Measurements from ENCODE around the gene VPS51.

VPS51 gene

GRCh38 chr11:65067446-65067845, 28.6 kb upstream of the VPS51 start:
- TF ChIP-seq MAX (IDR thresholded peaks at IDR 0.05; ENCODE audit: low read depth, low read length): no peak
- DNase-seq (ENCODE audit: low read depth): no peak
- H3K4me3 ChIP-seq (ENCODE audit: low read depth, low read length): no peak overlapping the region

GRCh38 chr11:65069217-65069616, 26.8 kb upstream of the VPS51 start:
- TF ChIP-seq CTCF (IDR thresholded peaks at IDR 0.05; ENCODE audit: low read depth, low read length) (no peak), POLR2A (IDR thresholded peaks at IDR 0.05; ENCODE audit: extremely low read depth, insufficient read length) (no peak), MYC (IDR thresholded peaks at IDR 0.05; ENCODE audit: low read depth, low read length) (no peak), MAX (IDR thresholded peaks at IDR 0.05; ENCODE audit: low read depth, low read length) (no peak)
- DNase-seq (ENCODE audit: low read depth): peak; percentile 89
- no peak overlapping the region for H3K4me3 ChIP-seq (ENCODE audit: low read depth, low read length)

- no peak for DNase-seq (ENCODE audit: low read depth)
- H3K4me3 ChIP-seq (ENCODE audit: low read depth, low read length): no peak overlapping the region
- no peak for TF ChIP-seq CTCF (IDR thresholded peaks at IDR 0.05; ENCODE audit: low read depth, low read length)
- no peak for TF ChIP-seq MYC (IDR thresholded peaks at IDR 0.05; ENCODE audit: low read depth, low read length)
These were observed 23.9 kb upstream of the VPS51 start for GRCh38 chr11:65071907-65072630.

- DNase-seq (ENCODE audit: low read depth): no peak
- H3K4me3 ChIP-seq (ENCODE audit: low read depth, low read length): no peak overlapping the region
- TF ChIP-seq POLR2A (IDR thresholded peaks at IDR 0.05; ENCODE audit: extremely low read depth, insufficient read length): no peak
- TF ChIP-seq MAX (IDR thresholded peaks at IDR 0.05; ENCODE audit: low read depth, low read length): no peak
These were observed 23.4 kb upstream of the VPS51 start for GRCh38 chr11:65072631-65072966.

GRCh38 chr11:65077451-65077850, 18.6 kb upstream of the VPS51 start:
- DNase-seq (ENCODE audit: low read depth): peak; percentile 51
- H3K4me3 ChIP-seq (ENCODE audit: low read depth, low read length): no peak overlapping the region
- TF ChIP-seq MYC (IDR thresholded peaks at IDR 0.05; ENCODE audit: low read depth, low read length) (no peak), POLR2A (IDR thresholded peaks at IDR 0.05; ENCODE audit: extremely low read depth, insufficient read length) (no peak), CTCF (IDR thresholded peaks at IDR 0.05; ENCODE audit: low read depth, low read length) (no peak), MAX (IDR thresholded peaks at IDR 0.05; ENCODE audit: low read depth, low read length) (no peak)

- TF ChIP-seq POLR2A (IDR thresholded peaks at IDR 0.05; ENCODE audit: extremely low read depth, insufficient read length): no peak
- peak; percentile 72 for TF ChIP-seq MAX (IDR thresholded peaks at IDR 0.05; ENCODE audit: low read depth, low read length)
- TF ChIP-seq CTCF (IDR thresholded peaks at IDR 0.05; ENCODE audit: low read depth, low read length): peak; percentile 69
- TF ChIP-seq MYC (IDR thresholded peaks at IDR 0.05; ENCODE audit: low read depth, low read length): peak; percentile 78
- peak overlapping the region; percentile 10 for H3K4me3 ChIP-seq (ENCODE audit: low read depth, low read length)
- DNase-seq (ENCODE audit: low read depth): peak; percentile 74
These were observed 17.9 kb upstream of the VPS51 start for GRCh38 chr11:65078151-65078550.

GRCh38 chr11:65078786-65079342, 17.1 kb upstream of the VPS51 start:
- DNase-seq (ENCODE audit: low read depth): no peak
- peak overlapping the region; percentile 10 for H3K4me3 ChIP-seq (ENCODE audit: low read depth, low read length)
- TF ChIP-seq POLR2A (IDR thresholded peaks at IDR 0.05; ENCODE audit: extremely low read depth, insufficient read length) (no peak), MYC (IDR thresholded peaks at IDR 0.05; ENCODE audit: low read depth, low read length) (no peak), CTCF (IDR thresholded peaks at IDR 0.05; ENCODE audit: low read depth, low read length) (no peak), MAX (IDR thresholded peaks at IDR 0.05; ENCODE audit: low read depth, low read length) (no peak)

All from NB4 (cell line).